Osteocyte (in vitro differentiated cells): ENCODE data around the gene DDX49. TPM values are rescaled to one million over a fixed set of nuclear protein-coding genes. Genes with fewer than 3 reads are reported as not detected.

Source experiments
- DNase-seq: peaks from one replicate; pipeline ENCODE4 v3.0.0; 2021; ENCODE audit warnings: mixed read lengths; ENCODE audit not compliant: unreplicated experiment; ENCODE audit errors: extremely low spot score
- H3K27ac Mint-ChIP-seq: one replicate; pipeline ENCODE4 v1.8.0; 2021; ENCODE audit warnings: mild to moderate bottlenecking, mixed read lengths; ENCODE audit not compliant: unreplicated experiment
- H3K27me3 Mint-ChIP-seq: one replicate; pipeline ENCODE4 v1.8.0; 2021; ENCODE audit warnings: mixed read lengths; ENCODE audit not compliant: unreplicated experiment
- H3K36me3 Mint-ChIP-seq: one replicate; pipeline ENCODE4 v1.8.0; 2021; ENCODE audit warnings: mixed read lengths; ENCODE audit not compliant: unreplicated experiment
- H3K4me1 Mint-ChIP-seq: one replicate; pipeline ENCODE4 v1.8.0; 2021; ENCODE audit warnings: mixed read lengths; ENCODE audit not compliant: unreplicated experiment
- H3K4me3 Mint-ChIP-seq: one replicate; pipeline ENCODE4 v1.8.0; 2021; ENCODE audit warnings: mild to moderate bottlenecking, moderate library complexity, mixed read lengths; ENCODE audit not compliant: unreplicated experiment
- H3K9me3 Mint-ChIP-seq: one replicate; pipeline ENCODE4 v1.8.0; 2021; ENCODE audit warnings: mixed read lengths; ENCODE audit not compliant: unreplicated experiment
- total RNA-seq: library from RNA; stranded (reverse); gene quantifications from 2 replicates; pipeline ENCODE4 v1.2.1, GENCODE V29; 2021
- TF ChIP-seq, protein P1 (sequence below): fragments of 200-600 bp; sonication (generic); IDR thresholded peaks from 2 replicates; pipeline ENCODE4 v1.5.0; 2021; ENCODE audit warnings: antibody characterized with exemption, mild to moderate bottlenecking, moderate library complexity

Gene DDX49
- total RNA-seq, 1 donor from 2014 or later: 59.7 TPM

DNA sequence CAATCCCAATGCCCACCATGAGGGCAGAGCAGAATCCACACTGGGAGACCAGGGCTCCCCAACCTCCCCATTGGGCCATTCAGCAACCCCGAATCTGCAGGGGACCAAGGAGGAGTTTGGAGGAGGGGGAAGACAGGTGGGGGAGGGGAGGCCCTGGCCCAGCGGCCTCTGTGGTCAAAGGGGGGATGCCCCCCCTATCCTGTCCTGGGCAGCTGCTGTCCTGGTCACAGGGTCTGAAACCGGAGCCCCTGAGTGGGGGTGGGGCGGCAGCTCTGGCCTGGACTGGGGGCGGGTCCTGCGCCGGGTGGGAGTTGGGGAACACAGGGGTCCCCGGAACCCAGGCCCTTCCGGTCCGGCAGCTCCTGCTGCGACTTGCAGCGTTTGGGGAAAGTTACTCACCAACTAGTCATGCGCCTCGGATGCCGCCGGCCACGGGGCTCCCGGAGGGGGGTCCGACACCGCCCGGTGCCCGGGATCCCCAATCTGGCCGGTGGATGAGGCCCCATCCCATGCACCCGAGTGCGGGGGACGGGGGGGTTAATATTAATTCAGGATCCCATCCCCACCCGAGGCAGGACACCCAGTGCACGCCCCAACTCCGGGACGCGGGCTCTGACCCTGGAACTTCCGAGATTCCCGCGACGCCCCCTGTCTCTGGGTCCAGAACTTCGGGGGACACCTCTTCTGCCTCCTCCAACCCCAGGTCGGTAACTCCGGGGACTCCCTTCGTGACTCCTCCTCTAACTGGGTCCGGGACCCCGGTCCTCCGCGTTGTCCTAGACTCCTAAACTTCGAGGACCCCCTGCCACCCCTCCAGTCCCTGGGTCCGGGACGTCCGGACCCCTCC lies 20.6 kb downstream of the DDX49 start:
- peaks cover 12% of the 10 kb centered on the region for H3K4me1 Mint-ChIP-seq
- H3K9me3 Mint-ChIP-seq: no peaks in the 10 kb centered on the region
- H3K27me3 Mint-ChIP-seq: no peaks in the 10 kb centered on the region
- H3K4me3 Mint-ChIP-seq: peak overlapping the region; percentile 88
- peaks cover 5% of the 10 kb centered on the region for H3K36me3 Mint-ChIP-seq
- TF ChIP-seq, protein P1, sequence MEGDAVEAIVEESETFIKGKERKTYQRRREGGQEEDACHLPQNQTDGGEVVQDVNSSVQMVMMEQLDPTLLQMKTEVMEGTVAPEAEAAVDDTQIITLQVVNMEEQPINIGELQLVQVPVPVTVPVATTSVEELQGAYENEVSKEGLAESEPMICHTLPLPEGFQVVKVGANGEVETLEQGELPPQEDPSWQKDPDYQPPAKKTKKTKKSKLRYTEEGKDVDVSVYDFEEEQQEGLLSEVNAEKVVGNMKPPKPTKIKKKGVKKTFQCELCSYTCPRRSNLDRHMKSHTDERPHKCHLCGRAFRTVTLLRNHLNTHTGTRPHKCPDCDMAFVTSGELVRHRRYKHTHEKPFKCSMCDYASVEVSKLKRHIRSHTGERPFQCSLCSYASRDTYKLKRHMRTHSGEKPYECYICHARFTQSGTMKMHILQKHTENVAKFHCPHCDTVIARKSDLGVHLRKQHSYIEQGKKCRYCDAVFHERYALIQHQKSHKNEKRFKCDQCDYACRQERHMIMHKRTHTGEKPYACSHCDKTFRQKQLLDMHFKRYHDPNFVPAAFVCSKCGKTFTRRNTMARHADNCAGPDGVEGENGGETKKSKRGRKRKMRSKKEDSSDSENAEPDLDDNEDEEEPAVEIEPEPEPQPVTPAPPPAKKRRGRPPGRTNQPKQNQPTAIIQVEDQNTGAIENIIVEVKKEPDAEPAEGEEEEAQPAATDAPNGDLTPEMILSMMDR: no peak
- H3K27ac Mint-ChIP-seq: peak overlapping the region; percentile 77
- no peak for DNase-seq

DNA sequence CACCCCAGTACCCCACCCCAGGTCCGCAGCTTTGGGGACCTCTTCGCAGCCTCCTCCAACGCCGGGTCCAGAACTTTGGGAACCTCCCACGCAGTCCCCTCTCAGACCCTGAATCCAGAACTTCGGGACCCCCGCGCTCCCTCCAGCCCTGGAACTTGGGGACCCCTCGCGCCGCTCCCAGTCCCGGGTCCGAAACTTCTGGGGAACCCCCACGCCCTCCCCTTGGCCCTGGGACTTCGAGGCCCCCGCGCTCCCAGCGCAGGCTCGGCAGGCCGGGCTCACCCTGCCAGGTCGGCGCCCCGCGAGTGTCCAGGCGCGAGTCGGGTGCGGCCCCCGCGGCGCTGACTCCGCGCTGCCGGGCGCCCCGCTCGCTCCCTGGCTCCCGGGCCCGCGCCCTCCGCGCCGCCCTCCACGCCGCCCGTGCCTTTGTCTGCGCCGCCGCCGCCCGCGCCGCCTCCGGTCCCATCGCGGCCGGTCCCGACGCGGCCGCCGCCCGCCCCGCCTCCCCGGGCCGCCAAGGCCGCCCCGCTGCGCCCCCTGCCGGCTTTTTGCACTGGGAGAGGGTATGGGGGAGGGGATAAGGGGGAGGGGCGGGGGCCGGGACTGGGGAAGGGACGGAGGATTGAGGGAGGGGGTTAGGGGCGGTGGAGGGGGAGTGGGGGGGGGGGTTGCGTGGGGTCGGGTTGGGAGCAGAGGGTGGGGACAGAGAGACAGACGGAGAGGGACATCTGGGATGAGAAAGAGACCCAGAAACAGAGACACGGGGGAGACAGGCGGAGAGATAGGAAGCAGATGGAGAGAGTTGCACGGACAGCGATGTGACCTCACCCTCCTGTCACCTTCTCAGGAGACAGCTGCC lies 21.5 kb downstream of the DDX49 start, which contains the start of gene HOMER3:
TSS of gene HOMER3 (minus strand) at position 449 of the 859 bp plus-strand sequence. CDS start 2,235 bp downstream, outside the sequence.
- peaks cover 5% of the 10 kb centered on the region for H3K36me3 Mint-ChIP-seq
- TF ChIP-seq, protein P1: peak; percentile 35
- H3K27me3 Mint-ChIP-seq: no peaks in the 10 kb centered on the region
- H3K27ac Mint-ChIP-seq: peak within 1 kb of the TSS; percentile 77
- peaks cover 12% of the 10 kb centered on the region for H3K4me1 Mint-ChIP-seq
- peak within 1 kb of the TSS; percentile 88 for H3K4me3 Mint-ChIP-seq
- DNase-seq: peak; percentile 93
- no peaks in the 10 kb centered on the region for H3K9me3 Mint-ChIP-seq

DNA sequence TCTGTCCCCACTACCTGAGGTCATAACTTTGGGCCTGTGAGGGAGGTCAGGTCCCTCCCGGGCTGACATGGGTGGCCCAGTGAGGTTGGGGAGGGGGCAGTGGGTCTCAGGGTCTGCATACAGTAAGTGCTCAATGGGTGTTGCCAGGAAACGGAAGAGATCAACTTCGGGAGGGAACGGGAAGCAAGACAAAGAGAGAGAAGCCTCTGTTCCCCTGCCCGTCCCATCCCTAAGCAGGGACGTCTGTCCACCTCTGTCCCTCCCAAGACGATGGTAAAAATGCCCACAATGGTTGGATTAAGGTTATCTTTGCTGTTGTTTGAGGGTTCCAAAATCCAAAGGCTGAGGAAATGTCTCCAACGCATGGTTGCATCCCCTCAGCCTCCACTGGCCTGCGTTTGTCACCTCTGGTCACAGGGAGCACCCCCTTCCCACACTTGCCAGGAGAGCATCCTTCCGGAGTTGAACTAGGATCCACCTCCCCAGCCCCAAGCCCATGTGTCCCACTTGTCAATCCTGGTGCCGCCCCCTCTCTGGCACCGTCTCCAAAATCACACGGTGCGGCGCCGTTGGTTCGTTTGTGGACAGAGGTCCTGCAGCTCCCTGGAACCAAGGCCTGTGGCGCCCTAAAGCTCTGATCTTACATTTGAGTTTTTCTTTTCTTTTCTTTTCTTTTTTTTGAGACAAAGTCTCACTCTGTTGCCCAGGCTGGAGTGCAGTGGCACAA lies 22.3 kb downstream of the DDX49 start:
- Mint-ChIP-seq H3K4me3 (peak overlapping the region; percentile 38), H3K9me3 (no peaks in the 10 kb centered on the region), H3K27me3 (no peaks in the 10 kb centered on the region), H3K4me1 (peaks cover 12% of the 10 kb centered on the region), H3K36me3 (peaks cover 9% of the 10 kb centered on the region), H3K27ac (peak overlapping the region; percentile 27)
- TF ChIP-seq, protein P1: no peak
- DNase-seq: no peak

DNA sequence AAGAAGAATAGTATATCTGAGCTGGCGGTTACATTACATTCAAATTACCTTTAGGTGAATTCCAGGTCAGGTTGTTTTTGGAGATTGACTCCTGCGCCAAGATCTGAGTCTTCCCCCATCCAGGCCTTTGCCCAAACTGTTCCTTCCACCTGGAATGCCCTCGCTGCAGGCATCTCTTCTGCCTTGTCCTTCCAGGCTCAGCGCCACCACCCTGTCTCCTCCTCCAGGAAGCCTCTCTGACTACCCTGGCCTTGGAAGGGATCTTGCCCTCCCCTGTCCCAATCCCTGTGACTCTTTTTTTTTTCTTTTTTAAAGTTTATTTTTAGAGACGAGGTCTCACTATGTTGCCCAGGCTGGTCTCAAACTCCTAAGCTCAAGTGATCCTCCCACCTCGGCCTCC lies 23.2 kb downstream of the DDX49 start:
- H3K27me3 Mint-ChIP-seq: no peaks in the 10 kb centered on the region
- DNase-seq: no peak
- TF ChIP-seq, protein P1: no peak
- no peak overlapping the region for H3K4me3 Mint-ChIP-seq
- peaks cover 4% of the 10 kb centered on the region for H3K36me3 Mint-ChIP-seq
- no peaks in the 10 kb centered on the region for H3K9me3 Mint-ChIP-seq
- peaks cover 12% of the 10 kb centered on the region for H3K4me1 Mint-ChIP-seq
- H3K27ac Mint-ChIP-seq: no peak overlapping the region
